GM04503 (cell line): Measurements from ENCODE around the gene SLC6A12.

Experiments
- DNase-seq: peaks from one replicate; pipeline ENCODE4 v3.0.0-alpha.2; 2012; ENCODE audit warnings: low read depth

The SLC6A12 gene

GRCh38 chr12:162467-163307 is 51.3 kb downstream of the SLC6A12 start:
- DNase-seq = no peak

DNA sequence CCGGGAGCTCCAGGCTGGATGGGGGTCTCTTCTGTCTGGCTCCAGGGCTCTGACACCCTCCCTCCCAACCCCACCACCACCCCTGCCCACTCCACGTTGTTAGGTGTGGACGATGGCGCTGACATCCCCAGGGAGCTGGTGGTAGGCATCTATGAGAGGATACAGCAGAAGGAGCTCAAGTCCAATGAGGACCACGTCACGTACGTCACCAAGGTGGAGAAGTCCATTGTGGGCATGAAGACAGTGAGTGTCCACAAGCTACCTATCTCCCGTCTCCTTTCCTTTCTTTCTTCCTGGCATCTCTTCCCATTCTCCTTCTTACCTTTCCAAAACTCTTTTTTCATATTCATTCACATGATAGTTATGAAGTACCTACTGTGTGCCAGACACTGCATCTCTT is 52.1 kb downstream of the SLC6A12 start:
- DNase-seq = no peak

GRCh38 chr12:160858-161257 is 53.1 kb downstream of the SLC6A12 start:
- no peak for DNase-seq

DNA sequence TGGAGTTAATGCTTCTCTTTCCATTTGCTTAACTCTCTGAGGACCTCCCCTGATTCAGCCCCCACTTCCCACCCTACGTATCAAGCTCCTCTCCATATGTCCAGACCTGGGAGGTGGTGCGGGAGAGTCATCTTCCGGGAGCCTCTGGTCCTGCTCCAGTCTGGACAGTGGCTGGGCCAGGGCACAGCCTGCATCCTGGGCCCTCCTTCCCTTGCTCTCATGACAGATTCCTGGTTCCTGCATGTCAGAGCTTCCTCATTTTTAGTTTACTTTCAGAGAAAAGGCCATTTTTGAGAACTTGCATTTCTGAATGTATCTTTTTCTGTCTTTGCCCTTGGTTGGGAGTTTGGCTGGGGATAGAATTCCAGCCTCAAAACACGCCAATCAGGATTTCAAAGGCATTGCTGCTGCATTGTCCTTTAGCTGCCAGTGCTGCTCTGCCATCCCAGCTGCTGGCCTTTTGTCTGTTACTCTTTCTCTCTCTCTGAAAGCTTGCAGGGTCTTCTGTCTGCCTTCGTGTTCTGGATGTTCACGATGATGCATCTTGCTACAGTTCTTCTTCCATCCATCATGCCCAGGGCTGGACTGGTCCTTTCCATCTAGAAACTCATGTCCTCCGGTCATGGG is 54.7 kb downstream of the SLC6A12 start:
- no peak for DNase-seq

- DNase-seq = no peak
Measured at GRCh38 chr12:157644-158043, 56.3 kb downstream of the SLC6A12 start.

GRCh38 chr12:156945-157344 is 57.0 kb downstream of the SLC6A12 start:
- no peak for DNase-seq

DNA sequence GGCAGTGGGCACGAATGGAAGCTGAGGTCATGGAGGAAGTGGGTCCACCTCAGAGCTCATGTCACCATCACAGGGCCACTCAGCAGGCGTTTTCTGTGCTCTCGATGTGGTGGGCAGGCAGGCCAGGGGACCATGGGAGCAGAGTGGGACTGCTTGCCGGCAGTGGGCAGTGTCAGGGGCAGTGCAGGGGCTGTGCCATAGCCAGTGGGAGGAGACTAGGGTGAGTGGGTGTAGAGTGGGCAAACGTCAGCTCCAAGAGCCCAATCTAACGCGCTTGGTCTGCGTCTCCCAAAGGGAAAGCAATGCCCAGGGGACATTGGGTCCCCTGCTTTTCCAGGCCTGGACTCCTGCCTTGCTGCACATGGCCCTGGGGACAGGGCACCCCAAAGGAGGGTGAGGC is 58.3 kb downstream of the SLC6A12 start:
- no peak for DNase-seq

DNA sequence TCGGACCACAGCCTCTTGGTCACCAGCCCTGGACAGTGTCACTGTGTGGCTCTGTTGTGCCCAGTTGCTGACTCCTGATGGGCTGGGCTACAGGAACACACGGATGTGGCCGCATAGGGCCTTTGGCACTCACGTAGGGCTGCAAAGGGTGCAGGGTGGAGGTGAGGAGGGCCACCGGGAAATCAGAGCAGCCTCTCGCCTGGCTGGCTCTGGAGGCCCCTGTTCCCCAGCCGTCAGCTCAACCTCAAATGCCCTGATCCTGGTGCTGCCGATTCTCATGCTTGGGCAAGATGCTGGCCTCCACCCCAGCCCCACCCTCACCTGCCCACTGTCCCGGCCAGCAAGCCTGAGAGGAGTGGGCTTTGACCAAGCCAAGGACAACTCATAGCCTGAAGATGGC is 59.0 kb downstream of the SLC6A12 start:
- DNase-seq = no peak

- no peak for DNase-seq
Measured at GRCh38 chr12:154058-154457, 59.9 kb downstream of the SLC6A12 start.

DNA sequence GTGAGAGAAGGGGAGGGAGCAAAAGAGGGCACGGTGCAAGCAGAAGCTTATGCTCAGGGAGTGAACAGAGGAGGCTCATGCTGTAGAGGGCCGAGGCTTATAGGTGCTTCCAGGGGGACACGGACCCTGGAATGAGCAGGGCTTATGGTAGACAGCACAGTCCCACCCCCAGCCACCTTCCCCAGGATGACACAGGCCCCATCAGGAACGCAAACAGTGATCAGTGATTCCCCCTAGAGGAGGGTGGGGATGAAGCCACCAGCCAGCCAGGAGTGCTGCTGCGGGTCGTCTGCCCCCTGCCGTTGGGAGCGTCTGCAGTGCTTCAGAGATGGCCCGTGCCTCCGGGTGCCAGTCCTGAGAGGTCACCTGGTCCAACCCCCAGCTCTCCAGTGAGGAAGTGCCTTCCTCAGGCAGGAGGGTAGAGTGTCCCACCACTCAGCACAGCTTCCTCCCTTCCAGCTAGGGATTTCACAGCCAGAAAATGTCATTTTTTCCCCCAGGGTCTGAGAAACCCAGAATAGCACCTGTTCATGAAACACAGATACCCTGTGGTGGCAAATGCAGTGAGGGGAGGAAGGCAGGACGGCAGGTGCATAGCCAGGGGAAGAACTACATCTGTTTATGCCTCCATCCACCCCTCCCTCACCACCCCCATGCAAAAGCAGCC is 60.7 kb downstream of the SLC6A12 start:
- no peak for DNase-seq

DNA sequence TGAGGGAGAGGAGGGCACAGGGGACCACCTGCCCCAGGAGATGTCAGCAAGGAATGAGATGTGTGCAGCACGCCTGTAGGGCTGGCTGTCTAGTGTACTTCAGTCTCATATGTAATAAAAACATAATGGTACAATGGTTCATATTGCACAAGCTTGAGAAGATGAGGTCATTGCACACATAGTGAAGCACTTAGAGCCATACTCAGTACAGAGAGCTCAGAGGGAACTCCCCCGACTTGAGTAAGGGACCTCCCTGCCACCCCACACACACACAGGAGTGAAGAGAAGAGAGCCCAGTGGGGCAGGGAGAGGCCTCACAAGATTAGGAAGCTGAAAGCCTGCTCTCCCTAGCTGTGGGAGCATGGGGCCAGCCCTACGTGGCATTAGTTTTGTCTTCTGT is 61.5 kb downstream of the SLC6A12 start:
- DNase-seq = no peak

- no peak for DNase-seq
Measured at GRCh38 chr12:151579-151978, 62.4 kb downstream of the SLC6A12 start.

GRCh38 chr12:148676-149416 is 65.1 kb downstream of the SLC6A12 start:
- DNase-seq = no peak

- DNase-seq = no peak
Measured at GRCh38 chr12:147242-147641, 66.7 kb downstream of the SLC6A12 start.

DNA sequence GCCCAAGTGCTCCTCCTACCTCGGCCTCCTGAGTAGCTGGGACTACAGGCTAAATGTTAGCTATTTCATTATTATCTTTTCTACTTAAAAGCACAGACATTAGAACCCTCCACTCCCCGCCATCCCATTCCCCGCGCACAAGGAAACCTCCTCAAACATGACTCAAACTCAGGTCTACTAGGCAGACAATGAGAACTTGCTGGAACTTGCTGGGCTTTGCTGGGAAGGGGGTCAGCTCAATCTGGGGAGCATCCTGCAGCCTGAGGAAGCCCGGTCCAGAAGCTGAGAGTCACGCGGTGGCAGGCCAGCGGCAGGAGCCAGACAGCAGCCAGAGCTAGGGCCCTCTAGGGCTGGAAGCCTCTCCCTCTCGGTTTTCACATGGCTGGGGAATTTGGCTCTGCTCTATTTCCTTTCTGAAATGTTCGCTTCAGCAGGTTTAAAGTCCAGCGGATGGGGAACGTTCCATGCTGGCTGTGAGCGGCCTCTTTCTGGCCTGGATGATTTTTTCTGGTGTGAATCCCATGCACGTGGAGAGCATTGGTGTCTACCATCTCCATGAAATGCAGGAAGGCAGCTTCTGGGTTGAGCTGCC is 68.5 kb downstream of the SLC6A12 start:
- DNase-seq = no peak

DNA sequence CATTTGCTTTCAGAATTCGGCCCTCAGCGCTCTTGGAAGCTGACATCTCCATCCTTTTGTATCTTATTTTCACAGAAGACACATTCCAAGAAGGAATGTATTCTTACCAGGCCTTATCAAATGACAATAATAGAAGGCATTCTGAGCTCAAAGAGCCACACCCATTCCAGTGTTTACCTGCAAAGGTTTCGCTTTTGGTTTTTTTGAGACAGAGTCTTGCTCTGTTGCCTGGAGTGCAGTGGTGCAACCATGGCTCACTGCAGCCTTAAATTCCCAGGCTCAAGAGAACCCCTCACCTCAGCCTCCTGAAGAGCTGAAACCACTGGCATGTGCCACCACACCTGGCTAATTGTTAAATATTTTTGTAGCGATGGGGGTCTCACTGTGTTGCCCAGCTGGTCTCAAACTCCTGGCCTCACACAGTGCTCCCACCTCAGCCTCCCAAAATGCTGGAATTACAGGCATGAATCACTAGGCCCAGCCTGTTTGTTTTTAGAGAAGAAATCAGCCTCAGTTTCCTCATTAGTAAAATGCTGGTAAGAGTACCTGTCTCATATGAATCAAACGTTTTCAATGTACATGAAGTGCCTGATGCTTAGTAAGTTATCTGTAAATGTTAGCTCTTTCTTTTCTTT is 69.2 kb downstream of the SLC6A12 start:
- DNase-seq = no peak

DNA sequence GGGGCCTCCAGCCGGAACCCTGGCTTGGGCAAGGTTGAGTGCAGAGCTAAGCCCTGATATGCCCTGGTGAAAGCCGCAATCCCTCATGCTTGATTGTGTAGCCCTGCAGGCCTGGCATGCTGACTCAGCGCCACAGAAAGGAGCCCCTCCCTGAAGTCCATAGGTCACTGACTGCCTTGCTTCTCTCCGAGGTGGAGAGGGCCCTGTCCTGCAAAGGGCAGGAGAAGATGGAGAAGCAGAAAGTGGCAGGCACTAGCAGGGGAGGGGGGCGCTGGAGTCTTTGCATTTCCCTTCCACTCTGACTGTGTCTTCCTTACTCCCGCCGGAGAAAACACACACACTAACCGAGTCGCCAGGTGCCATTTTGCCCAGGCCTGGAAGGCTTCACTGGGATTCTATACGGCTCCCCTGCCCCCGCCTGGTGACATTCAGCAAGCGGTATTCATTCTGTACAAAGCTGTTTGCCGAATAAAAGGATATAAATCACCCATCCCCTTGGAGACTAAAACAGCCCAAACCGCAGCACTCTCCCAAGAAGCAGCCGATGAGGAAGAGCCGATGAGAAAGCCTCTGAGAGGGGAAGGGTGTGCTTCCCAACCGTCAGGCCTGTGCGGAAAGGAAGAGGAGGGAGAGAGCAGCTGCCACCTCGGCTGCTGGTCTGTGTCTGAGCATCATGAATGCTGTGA is 69.8 kb downstream of the SLC6A12 start:
- no peak for DNase-seq

DNA sequence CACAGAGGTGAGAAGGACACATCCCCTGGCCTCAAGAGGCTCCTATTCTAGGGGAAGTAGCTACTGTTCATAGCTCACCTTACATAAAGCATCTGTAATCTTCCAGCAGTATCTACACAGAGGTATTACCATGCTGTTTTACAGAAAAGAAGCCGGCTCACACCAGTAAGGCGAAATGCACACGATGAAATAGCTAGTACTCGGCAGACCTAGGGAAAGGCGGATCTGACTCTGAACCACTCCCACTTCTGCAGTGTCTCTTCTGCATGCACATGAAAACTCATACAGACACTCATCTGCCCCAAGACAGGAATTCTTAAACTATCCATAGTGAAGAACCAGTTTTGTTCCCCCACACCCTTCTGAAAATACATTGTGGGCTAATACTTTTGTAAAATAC is 73.8 kb downstream of the SLC6A12 start:
- no peak for DNase-seq
